OCI-M1 (cell line): Measurements from ENCODE around the gene PTTG1IP.

ENCODE experiments used
- DNase-seq: peaks from one replicate; lab custom pipeline; 2025; lab: John Stamatoyannopoulos, UW

PTTG1IP gene

GRCh38 chr21:44819283-44820243 lies 53.9 kb downstream of the PTTG1IP start:
- no peak for DNase-seq

- DNase-seq, result no peak
Observed at GRCh38 chr21:44818640-44819011, 54.9 kb downstream of the PTTG1IP start.

- peak; percentile 95 for DNase-seq
Observed at GRCh38 chr21:44817914-44818639, 55.4 kb downstream of the PTTG1IP start, which contains the start of gene SUMO3. Gene SUMO3 (minus strand): TSS chr21:44818062. CDS start chr21:44817968, 94 bp downstream.

- DNase-seq, result peak; percentile 96
Observed at GRCh38 chr21:44817506-44817880, 56.0 kb downstream of the PTTG1IP start.

- DNase-seq, result no peak
Observed at GRCh38 chr21:44816761-44817505, 56.6 kb downstream of the PTTG1IP start.

- DNase-seq, result no peak
Observed at GRCh38 chr21:44815852-44816628, 57.5 kb downstream of the PTTG1IP start.

- DNase-seq, result no peak
Observed at GRCh38 chr21:44815225-44815624, 58.3 kb downstream of the PTTG1IP start.

GRCh38 chr21:44814498-44815023 lies 58.9 kb downstream of the PTTG1IP start:
- no peak for DNase-seq

- no peak for DNase-seq
Observed at GRCh38 chr21:44813727-44814126, 59.8 kb downstream of the PTTG1IP start.

GRCh38 chr21:44813149-44813548 lies 60.3 kb downstream of the PTTG1IP start:
- no peak for DNase-seq

- no peak for DNase-seq
Observed at GRCh38 chr21:44812640-44813039, 60.9 kb downstream of the PTTG1IP start.

GRCh38 chr21:44810779-44811178 lies 62.7 kb downstream of the PTTG1IP start:
- DNase-seq, result no peak

GRCh38 chr21:44805859-44806258 lies 67.6 kb downstream of the PTTG1IP start:
- no peak for DNase-seq

GRCh38 chr21:44805226-44805625 lies 68.3 kb downstream of the PTTG1IP start:
- no peak for DNase-seq

- no peak for DNase-seq
Observed at GRCh38 chr21:44804762-44805161, 68.7 kb downstream of the PTTG1IP start.

- peak; percentile 41 for DNase-seq
Observed at GRCh38 chr21:44803651-44804050, 69.8 kb downstream of the PTTG1IP start.

- DNase-seq, result peak; percentile 69
Observed at GRCh38 chr21:44802396-44803153, 70.9 kb downstream of the PTTG1IP start.

- peak; percentile 93 for DNase-seq
Observed at GRCh38 chr21:44801468-44802395, 71.8 kb downstream of the PTTG1IP start, which contains the start of gene UBE2G2. Gene UBE2G2 (minus strand): TSS chr21:44801820. CDS start chr21:44801748, 72 bp downstream.

- DNase-seq, result peak; percentile 88
Observed at GRCh38 chr21:44800971-44801467, 72.5 kb downstream of the PTTG1IP start.
